NCI-H1105 (cell line): ENCODE measurements around the gene DCST1.

Experiments
- DNase-seq: peaks from one replicate; lab custom pipeline; 2025; lab: John Stamatoyannopoulos, UW

Gene DCST1

DNA sequence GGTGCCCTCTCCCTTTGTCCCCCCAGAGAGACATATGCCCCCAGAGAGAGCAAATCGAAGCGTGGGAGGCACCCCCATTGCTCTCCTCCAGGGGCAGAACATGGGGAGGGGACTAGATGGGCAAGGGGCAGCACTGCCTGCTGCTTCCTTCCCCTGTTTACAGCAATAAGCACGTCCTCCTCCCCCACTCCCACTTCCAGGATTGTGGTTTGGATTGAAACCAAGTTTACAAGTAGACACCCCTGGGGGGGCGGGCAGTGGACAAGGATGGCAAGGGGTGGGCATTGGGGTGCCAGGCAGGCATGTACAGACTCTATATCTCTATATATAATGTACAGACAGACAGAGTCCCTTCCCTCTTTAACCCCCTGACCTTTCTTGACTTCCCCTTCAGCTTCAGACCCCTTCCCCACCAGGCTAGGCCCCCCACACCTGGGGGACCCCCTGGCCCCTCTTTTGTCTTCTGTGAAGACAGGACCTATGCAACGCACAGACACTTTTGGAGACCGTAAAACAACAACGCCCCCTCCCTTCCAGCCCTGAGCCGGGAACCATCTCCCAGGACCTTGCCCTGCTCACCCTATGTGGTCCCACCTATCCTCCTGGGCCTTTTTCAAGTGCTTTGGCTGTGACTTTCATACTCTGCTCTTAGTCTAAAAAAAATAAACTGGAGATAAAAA is 53.4 kb downstream of the DCST1 start:
- no peak for DNase-seq

DNA sequence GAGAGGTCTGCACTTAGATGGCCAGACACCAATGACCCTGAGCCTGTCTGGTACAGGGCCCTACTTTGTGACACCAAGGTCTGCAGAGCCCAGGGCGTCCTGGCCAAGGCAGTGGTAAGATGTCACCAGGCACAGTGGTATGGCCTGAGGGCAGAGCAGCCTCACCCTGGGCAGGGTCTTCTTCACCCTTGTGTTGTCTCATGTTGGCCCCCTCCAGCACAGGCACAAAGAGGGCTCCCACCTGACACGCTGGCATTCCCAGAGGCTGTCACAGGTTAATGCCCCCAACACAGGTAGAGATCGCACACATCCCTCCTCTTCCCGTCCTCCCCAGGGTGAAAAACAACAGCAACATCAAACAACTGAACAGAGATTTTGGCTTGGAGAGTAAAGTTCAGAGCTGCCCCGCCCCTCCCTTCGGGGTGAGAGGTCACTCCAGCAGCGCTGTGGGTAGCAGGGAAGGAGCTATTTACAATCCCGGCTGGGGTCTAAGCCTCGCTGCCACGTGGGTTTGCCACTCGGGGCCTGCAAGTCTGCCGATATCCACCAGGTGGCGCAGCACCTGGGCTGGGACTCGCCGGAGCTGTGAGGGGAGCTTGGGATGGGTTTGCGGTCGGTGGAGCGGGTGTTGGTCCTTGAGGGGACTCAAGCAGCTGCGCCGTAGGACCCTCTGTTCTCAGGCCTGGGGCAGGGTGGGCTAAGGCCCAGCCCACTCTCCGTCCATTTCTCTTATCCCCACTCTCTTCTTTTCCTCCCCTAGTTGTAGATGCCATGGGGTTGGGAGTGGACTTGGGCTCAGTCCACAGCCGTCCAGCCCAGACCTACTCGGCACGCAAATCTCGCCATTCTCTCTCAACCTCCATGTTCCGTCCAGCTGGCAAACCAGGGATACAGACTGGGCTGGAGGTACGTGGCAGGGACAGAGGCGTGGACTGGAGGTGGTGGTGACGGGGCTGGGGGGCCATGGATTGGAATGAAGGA is 57.7 kb downstream of the DCST1 start:
- DNase-seq, result peak; percentile 74

- DNase-seq, result no peak
Measured at GRCh38 chr1:155092131-155092530, 58.5 kb downstream of the DCST1 start.

DNA sequence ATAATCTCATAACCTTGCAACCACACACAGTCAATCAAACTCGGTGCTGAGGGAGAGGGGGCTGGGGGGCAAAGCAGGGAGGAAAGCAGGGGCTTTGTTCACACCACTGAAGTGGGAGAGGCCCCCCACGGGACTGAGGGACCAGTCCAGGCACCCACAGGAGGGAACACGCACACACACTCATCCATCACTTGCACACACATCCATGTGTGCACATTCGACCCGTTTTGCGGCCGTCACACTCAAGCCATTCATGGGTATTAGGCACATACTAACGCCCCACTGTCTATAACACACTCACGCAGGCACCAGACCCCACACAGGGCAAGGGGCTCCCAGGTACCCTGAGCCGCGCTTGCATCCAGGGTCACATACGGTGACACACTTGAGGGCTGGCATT is 59.0 kb downstream of the DCST1 start:
- no peak for DNase-seq

DNA sequence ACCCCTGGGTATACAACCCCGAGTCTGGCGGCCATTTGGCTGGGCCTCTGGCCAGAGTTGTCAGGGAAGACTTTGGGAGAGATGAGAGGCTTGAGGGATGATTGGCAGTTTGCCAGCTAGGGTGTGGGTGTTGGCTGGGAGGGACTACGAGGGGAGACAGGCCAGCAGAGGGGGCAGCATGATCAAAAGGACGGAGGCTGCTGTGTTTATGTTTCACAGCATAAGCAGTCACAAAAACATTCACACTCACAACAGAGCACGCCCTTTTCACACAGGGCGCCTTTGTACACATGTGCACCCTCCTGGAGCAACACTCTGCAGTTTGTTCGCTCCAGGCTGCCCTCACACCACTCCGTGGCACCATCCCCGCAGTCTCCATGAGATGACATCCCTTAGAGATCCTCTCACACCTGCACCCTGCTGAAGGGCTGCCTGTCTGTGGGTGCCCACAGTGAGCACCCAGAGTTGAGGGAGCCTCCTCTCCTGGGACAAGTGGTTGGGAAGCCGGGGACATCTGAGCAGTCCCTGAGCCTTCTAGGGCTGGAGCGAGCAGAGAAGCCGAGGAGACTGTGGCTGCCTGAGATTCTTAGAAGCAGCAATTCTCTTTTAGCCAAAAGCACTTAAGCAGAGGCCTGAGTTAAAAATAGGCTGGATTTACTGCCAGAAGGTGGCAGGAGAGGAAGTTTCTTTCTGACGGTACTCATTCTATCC is 60.4 kb downstream of the DCST1 start:
- DNase-seq, result peak; percentile 94

GRCh38 chr1:155094622-155094948 is 61.0 kb downstream of the DCST1 start:
- no peak for DNase-seq

DNA sequence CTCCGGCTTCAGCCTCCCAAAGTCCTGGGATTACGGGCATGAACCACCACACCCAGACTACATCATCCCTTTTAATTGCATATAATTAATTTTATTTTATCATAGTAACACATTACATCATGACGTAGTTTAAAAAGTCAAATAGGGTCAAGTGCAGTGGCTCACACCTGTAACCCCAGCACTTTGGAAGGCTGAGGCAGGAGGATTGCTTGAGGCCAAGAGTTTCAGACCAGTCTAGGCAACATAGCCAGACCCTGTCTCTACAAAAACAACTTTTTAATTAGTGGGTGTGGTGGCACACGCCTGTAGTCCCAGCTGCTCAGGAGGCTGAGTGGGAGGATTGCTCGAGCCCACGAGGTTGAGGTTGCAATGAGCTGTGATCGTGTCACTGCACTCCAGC is 65.7 kb downstream of the DCST1 start:
- DNase-seq, result no peak
